Sigmoid colon (tissue), 4 donors: ENCODE measurements around the gene KRT38.

ENCODE experiments used
- CTCF ChIP-seq, 4 experiments: fragments of 450-650 bp in 3 of 4; fragments of 200-600 bp in 1 of 4; IDR thresholded peaks; one replicate each; pipeline ENCODE4 v1.5.1; 2016 to 2019; ENCODE audit warnings: antibody characterized with exemption in 4 of 4, mild to moderate bottlenecking in 3 of 4, moderate library complexity in 2 of 4
- POLR2A ChIP-seq, 2 donors: fragments of 450-650 bp; IDR thresholded peaks; one replicate each; pipeline ENCODE4 v1.6.1; 2016; ENCODE audit warnings: antibody characterized with exemption in 2 of 2, mild to moderate bottlenecking in 2 of 2, moderate library complexity in 2 of 2
- POLR2AphosphoS5 ChIP-seq, 4 donors: sonication (generic); formaldehyde crosslinking; IDR thresholded peaks; one replicate each; pipeline ENCODE4 v1.6.1; 2017; ENCODE audit warnings: antibody characterized with exemption in 4 of 4

- TF ChIP-seq POLR2A (IDR thresholded peaks at IDR 0.05) (no peak), CTCF (IDR thresholded peaks at IDR 0.05) (no peak), POLR2AphosphoS5 (IDR thresholded peaks at IDR 0.05) (no peak)
Observed at GRCh38 chr17:41444640-41445039, 3.9 kb upstream of the KRT38 start.
